Mononuclear cell (primary cell): ENCODE measurements around the gene SLC8A1. TPM values are rescaled to one million over a fixed set of nuclear protein-coding genes. Genes with fewer than 3 reads are reported as not detected.
"Not testable (repeated sequence)": the region's sequence is repeated elsewhere in the genome, so short reads cannot be mapped to it uniquely, and the experiment has no call there.

Experiments
- H3K27me3 ChIP-seq: 2 replicates; pipeline ENCODE4 v1.6.0; 2011; ENCODE audit warnings: low read length, control low read depth; ENCODE audit not compliant: insufficient read depth
- H3K4me1 ChIP-seq: 2 replicates; pipeline ENCODE4 v1.5.1; 2011; ENCODE audit warnings: mild to moderate bottlenecking, low read length, control low read depth; ENCODE audit not compliant: insufficient read depth
- H3K4me3 ChIP-seq: 2 replicates; pipeline ENCODE4 v1.5.1; 2011; ENCODE audit warnings: mild to moderate bottlenecking, low read length, moderate library complexity
- H3K9me3 ChIP-seq: 2 replicates; pipeline ENCODE4 v1.5.1; 2011; ENCODE audit warnings: low read depth, mild to moderate bottlenecking, control low read depth, low read length
- total RNA-seq: library from RNA; depleted of rRNA; stranded (reverse); fragments of >200 nt; gene quantifications from one replicate; pipeline ENCODE4 v1.2.3, GENCODE V29; 2012

SLC8A1 gene
- total RNA-seq, 1 donor = 51.2 TPM

- Histone ChIP-seq H3K4me3 (no peak overlapping the region), H3K9me3 (no peaks in the 10 kb centered on the region), H3K27me3 (no peaks in the 10 kb centered on the region), H3K4me1 (no peaks in the 10 kb centered on the region)
These were observed 351.2 kb downstream of the SLC8A1 start for GRCh38 chr2:40100676-40101075.

DNA sequence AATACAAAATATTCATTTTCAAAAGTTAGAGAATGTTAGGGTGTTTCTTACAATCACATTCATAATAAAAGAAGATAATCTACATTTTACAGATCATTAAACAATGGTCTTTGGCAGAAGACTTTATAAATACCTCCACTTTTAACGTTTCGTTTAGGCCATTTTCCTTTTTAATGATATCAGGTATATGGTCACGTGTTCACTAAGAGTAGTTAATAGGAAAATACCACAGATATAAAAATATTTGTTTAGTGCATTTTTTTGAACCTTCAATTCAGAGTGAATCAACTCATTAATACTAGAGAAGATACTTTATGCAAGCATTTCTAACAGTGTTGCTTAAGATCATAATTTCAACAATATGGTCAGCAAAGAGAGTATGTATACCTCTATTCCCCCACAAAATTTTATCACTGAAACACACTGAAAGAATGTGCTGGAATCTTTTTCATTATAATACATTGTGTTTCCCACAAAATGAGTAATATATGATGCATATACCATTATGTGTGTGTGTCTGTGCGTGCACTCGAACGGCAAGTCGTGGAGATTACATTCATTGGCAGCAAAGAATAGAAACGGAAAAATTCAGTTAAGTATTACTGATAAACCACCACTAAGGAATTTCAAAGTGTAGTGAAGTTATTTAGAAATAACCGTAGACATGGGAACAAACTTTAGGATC lies 353.0 kb downstream of the SLC8A1 start:
- no peaks in the 10 kb centered on the region for H3K9me3 ChIP-seq
- H3K4me1 ChIP-seq = no peaks in the 10 kb centered on the region
- H3K4me3 ChIP-seq = no peak overlapping the region
- no peaks in the 10 kb centered on the region for H3K27me3 ChIP-seq

DNA sequence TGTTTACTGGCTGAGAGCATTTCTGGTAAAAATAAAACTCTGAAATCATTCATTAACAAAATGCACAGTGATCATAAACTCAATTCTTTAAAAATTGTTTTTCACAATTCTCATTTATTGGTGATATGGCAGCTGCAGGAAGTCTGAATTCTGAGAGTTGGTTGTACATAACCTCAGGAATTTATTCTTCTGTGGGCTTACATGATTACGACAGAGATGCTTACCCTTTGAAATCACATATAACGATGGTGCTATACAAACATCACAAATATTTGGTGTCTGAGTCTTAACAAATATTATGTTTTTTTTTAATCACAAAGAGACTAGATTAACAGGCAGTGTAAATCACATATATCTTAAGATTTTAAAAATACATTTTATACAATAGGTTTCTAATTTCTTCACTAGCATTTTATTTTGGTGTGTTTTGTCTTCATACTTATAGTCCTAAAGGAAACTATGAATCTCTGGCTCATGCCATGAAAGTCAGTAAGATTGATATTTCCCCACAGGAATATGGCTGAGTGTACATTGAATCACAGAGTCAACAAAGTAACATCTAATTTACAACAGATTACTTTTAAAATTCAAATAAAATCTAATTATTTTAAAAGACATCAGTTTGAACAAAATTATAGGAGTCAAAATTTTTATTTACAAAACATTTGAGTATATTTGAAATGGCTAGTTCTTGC lies 354.1 kb downstream of the SLC8A1 start:
- H3K27me3 ChIP-seq = no peaks in the 10 kb centered on the region
- no peak overlapping the region for H3K4me3 ChIP-seq
- H3K9me3 ChIP-seq = no peaks in the 10 kb centered on the region
- no peaks in the 10 kb centered on the region for H3K4me1 ChIP-seq

GRCh38 chr2:40096360-40096759 lies 355.5 kb downstream of the SLC8A1 start:
- Histone ChIP-seq H3K4me1 (no peaks in the 10 kb centered on the region), H3K27me3 (no peaks in the 10 kb centered on the region), H3K4me3 (no peak overlapping the region), H3K9me3 (no peaks in the 10 kb centered on the region)

DNA sequence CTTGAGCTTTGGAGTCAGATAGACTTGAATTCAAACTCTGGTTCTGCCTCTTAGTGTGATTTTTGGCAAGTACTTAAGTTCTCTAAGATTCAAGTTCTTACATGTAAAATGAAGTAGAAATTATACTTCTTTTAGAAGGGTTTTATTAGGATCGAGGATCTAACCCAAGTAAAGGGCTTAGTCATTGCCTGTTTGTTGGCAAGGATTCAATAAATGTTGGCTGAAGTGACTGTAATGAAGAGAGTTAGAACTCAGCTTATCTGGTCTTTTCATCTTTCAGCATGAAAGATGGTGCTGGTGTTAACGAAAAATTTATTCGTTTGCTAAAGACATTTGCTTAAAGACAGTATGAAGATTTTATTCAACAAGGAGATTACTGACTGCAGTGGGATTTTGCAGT lies 356.9 kb downstream of the SLC8A1 start:
- Histone ChIP-seq H3K27me3 (no peaks in the 10 kb centered on the region), H3K4me3 (no peak overlapping the region), H3K9me3 (no peaks in the 10 kb centered on the region), H3K4me1 (no peaks in the 10 kb centered on the region)

- no peaks in the 10 kb centered on the region for H3K27me3 ChIP-seq
- H3K4me3 ChIP-seq = no peak overlapping the region
- no peaks in the 10 kb centered on the region for H3K4me1 ChIP-seq
- H3K9me3 ChIP-seq = no peaks in the 10 kb centered on the region
These were observed 357.4 kb downstream of the SLC8A1 start for GRCh38 chr2:40094451-40094850.

DNA sequence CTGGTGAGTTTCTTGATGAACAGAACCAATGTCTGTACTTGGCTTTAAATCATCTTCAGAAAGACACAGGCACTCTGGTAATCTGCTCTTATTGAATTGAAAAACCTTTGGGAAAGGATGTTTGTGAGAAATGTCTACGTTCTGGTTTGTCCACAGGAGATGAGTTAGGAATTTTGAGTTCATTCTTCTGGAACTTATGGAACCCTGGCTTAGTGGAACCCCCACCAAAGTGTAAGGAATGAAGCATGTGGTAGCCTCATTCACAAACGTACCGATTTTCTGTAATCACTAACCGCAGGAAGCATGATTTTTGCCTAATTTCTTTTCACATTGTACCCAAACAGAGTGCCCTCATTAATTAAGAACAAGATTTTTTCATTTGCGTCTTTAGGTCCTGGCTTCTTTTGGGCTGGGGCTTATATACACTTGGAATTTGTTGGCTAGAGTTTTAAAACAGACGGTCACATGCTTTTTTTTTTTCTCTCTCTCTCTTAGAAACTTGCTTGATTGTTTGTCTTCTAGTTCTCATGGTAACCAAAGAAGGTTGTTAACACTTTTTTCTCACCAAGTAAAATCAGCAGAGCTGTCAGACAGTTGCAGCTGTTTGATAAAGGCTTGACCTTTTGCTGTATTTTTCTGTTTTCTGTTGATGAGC lies 358.7 kb downstream of the SLC8A1 start:
- H3K4me3 ChIP-seq = no peak overlapping the region
- no peaks in the 10 kb centered on the region for H3K9me3 ChIP-seq
- no peaks in the 10 kb centered on the region for H3K4me1 ChIP-seq
- H3K27me3 ChIP-seq = no peaks in the 10 kb centered on the region

DNA sequence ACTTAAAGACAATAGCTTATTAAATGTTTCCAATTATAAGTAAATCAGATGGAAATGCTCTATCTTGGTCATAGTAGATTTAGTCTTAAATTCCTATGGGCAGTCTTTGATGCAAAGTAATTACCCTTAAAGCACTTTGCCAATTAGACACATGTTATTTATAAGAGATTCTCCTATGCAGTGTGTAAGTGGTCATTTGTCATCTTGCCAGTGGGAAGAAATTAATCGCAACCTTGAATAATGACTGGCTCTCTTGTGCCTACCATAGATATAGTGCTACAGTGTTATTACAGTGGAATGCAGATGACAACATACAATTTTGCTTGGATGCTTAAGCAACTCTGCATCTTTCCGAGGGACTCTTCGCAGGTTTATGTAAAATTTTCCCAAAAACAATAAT lies 361.8 kb downstream of the SLC8A1 start:
- Histone ChIP-seq H3K27me3 (no peaks in the 10 kb centered on the region), H3K9me3 (no peaks in the 10 kb centered on the region), H3K4me1 (no peaks in the 10 kb centered on the region), H3K4me3 (no peak overlapping the region)

- H3K4me3 ChIP-seq = no peak overlapping the region
- H3K4me1 ChIP-seq = no peaks in the 10 kb centered on the region
- H3K9me3 ChIP-seq = no peaks in the 10 kb centered on the region
- H3K27me3 ChIP-seq = no peaks in the 10 kb centered on the region
These were observed 364.0 kb downstream of the SLC8A1 start for GRCh38 chr2:40087927-40088326.

DNA sequence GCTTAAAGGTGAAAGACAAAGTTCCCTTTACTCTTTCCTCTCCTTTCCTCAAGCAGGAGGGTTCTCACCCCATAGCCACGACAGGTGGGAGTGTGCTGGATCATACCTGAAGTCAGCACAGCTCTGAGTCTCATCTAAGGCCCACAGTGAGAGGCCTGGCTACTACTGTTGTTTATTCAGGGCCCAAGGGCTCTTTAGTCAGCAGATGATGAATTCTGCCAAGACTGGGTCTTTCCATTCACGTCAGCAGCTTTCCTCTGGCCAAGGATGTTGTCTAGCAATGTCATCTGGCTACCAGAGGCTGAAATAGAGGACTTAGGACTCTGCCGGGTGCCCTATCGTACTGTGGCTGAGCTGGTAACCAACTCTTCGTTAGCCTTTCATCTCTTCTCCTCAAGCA lies 364.5 kb downstream of the SLC8A1 start:
- H3K9me3 ChIP-seq = no peaks in the 10 kb centered on the region
- no peak overlapping the region for H3K4me3 ChIP-seq
- H3K27me3 ChIP-seq = no peaks in the 10 kb centered on the region
- H3K4me1 ChIP-seq = no peaks in the 10 kb centered on the region

DNA sequence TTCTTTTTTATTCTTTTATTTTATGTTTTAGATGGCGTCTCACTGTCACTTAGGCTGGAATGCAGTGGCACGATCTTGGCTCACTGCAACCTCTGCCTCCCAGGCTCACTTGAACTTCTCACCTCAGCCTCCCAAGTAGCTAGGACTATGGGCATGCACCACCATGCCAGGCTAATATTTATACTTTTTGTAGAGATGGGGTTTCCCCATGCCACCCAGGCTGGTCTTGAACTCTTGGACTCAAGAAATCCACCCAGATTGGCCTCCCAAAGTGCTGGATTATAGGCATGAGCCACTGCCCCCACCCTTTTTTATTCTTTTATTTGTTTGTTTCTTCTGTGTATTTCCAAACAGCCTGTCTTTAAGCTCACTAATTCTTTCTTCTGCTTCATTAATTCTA lies 366.1 kb downstream of the SLC8A1 start:
- no peak overlapping the region for H3K4me3 ChIP-seq
- H3K4me1 ChIP-seq = no peaks in the 10 kb centered on the region
- no peaks in the 10 kb centered on the region for H3K27me3 ChIP-seq
- no peaks in the 10 kb centered on the region for H3K9me3 ChIP-seq

- not testable (repeated sequence) for H3K4me3 ChIP-seq, H3K27me3 ChIP-seq, H3K4me1 ChIP-seq, H3K9me3 ChIP-seq
These were observed 378.6 kb downstream of the SLC8A1 start for GRCh38 chr2:40073336-40073735.

- Histone ChIP-seq H3K4me1 (no peaks in the 10 kb centered on the region), H3K4me3 (no peak overlapping the region), H3K9me3 (no peaks in the 10 kb centered on the region), H3K27me3 (no peaks in the 10 kb centered on the region)
These were observed 379.3 kb downstream of the SLC8A1 start for GRCh38 chr2:40072442-40073232.

GRCh38 chr2:40062381-40062780 lies 389.5 kb downstream of the SLC8A1 start:
- Histone ChIP-seq H3K9me3 (no peaks in the 10 kb centered on the region), H3K4me3 (no peak overlapping the region), H3K4me1 (no peaks in the 10 kb centered on the region), H3K27me3 (no peaks in the 10 kb centered on the region)

DNA sequence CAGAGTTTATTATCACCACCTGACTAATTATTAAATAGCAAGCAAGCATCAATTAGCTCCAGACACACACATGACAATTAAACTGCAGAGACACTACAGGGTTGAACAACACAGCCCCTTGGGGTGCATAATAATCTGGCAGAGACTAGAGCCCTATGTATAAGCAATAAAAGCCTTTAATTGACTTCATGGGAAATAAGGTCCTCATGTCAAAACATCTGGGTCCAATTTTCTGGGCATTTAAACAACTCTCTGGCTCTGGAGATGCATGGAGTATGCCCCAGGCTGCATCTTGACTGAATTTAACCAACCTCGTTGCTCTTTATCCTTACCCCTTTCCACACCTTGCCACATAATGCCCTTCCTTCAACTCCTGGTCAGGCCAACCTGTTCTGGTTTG lies 402.1 kb downstream of the SLC8A1 start:
- Histone ChIP-seq H3K27me3 (no peaks in the 10 kb centered on the region), H3K9me3 (no peaks in the 10 kb centered on the region), H3K4me1 (no peaks in the 10 kb centered on the region), H3K4me3 (no peak overlapping the region)
